HUES48 (cell line): ENCODE data around the gene GRB2.
"Not testable (repeated sequence)": the region's sequence is repeated elsewhere in the genome, so short reads cannot be mapped to it uniquely, and the experiment has no call there.

ENCODE experiments used
- H3K27ac ChIP-seq: one replicate; pipeline ENCODE4 v1.7.0; 2013; ENCODE audit warnings: low read depth, low read length, inconsistent platforms
- H3K27me3 ChIP-seq: 2 replicates; pipeline ENCODE4 v1.6.1; 2013; ENCODE audit warnings: mild to moderate bottlenecking, low read length; ENCODE audit not compliant: control insufficient read depth, insufficient read depth
- H3K36me3 ChIP-seq: 2 replicates; pipeline ENCODE4 v1.6.1; 2013; ENCODE audit warnings: low read length; ENCODE audit not compliant: control insufficient read depth, insufficient read depth
- H3K4me1 ChIP-seq: 2 replicates; pipeline ENCODE4 v1.6.1; 2013; ENCODE audit warnings: mild to moderate bottlenecking, low read length; ENCODE audit not compliant: control insufficient read depth, insufficient read depth
- H3K4me3 ChIP-seq: 2 replicates; pipeline ENCODE4 v1.5.1; 2013; ENCODE audit warnings: mild to moderate bottlenecking, low read depth, low read length
- H3K9ac ChIP-seq: 2 replicates; pipeline ENCODE4 v1.6.1; 2013; ENCODE audit warnings: mild to moderate bottlenecking, low read depth, low read length, moderate library complexity
- H3K9me3 ChIP-seq: 2 replicates; pipeline ENCODE4 v1.6.1; 2013; ENCODE audit warnings: low read length; ENCODE audit not compliant: control insufficient read depth, insufficient read depth

The GRB2 gene

DNA sequence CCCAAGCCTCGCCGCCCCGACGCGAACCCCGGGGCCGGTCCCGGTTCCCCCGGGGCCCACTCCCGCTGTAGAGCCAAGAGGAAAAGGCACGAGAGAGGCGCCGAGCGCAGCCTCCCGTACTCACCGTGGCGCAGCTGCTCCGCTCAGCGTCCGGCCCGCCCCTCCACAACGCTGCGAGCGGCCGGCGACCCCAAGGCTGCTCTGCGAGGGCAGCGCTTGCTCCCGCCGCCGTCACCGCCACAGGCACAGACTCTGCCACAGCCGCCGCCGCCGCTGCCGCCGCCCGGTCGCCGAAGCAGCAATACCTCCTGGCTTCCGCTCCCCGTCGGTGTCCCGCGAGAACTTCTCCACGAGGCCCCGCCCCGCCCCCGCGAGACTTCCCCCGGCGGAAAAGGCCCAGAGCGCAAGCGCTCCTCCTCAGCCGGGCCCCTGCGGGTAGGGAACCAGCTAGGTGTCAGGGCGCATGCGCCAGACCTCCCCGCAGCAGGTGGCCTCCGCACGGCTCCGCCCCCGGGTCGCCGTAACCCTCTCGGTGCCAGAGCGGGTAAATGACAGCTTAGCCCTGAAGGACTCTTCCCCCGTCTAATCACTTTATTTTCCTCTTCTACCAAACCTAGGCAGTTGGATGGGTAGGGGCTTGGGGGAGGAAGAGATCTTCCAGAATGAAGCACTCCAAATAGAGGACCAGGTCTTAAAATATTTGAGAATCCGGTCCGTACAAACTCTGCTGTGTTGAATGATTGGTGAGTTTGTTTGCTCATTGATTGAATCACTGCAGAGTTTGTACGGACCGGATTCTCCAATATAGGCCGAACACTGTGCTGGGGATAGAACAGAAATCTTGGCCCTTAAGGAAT, at the start of gene GRB2:
Gene GRB2 (minus strand): TSS at position 314 of the 857 bp plus-strand sequence. CDS start 12,050 bp downstream, outside the sequence.
- Histone ChIP-seq H3K27ac (peak within 1 kb of the TSS; percentile 81), H3K36me3 (no peaks in the 10 kb centered on the region), H3K27me3 (no peaks in the 10 kb centered on the region), H3K9me3 (no peaks in the 10 kb centered on the region), H3K9ac (peak within 1 kb of the TSS; percentile 82), H3K4me3 (peak within 1 kb of the TSS; percentile 93), H3K4me1 (peaks cover 10% of the 10 kb centered on the region; the same call in 1 of the 2 replicates)

- H3K9ac ChIP-seq, H3K4me3 ChIP-seq, H3K27me3 ChIP-seq, H3K27ac ChIP-seq, H3K36me3 ChIP-seq, H3K9me3 ChIP-seq: not testable (repeated sequence)
- peaks cover 15% of the 10 kb centered on the region for H3K4me1 ChIP-seq
Measured at GRCh38 chr17:75454672-75455071, 49.2 kb upstream of the GRB2 start.

- H3K9ac ChIP-seq: no peak overlapping the region
Measured at GRCh38 chr17:75454193-75454592, 48.7 kb upstream of the GRB2 start.

GRCh38 chr17:75450270-75450669, 44.8 kb upstream of the GRB2 start:
- Histone ChIP-seq H3K36me3 (no peaks in the 10 kb centered on the region), H3K9me3 (no peaks in the 10 kb centered on the region), H3K27ac (no peak overlapping the region), H3K9ac (no peak overlapping the region), H3K4me1 (no peaks in the 10 kb centered on the region), H3K4me3 (no peak overlapping the region), H3K27me3 (no peaks in the 10 kb centered on the region)

More at GRCh38 chr17:75454193-75454592, 48.7 kb upstream of the GRB2 start:
- H3K4me1 ChIP-seq: peaks cover 15% of the 10 kb centered on the region
- no peak overlapping the region for H3K27ac ChIP-seq
- H3K9me3 ChIP-seq: no peaks in the 10 kb centered on the region
- no peaks in the 10 kb centered on the region for H3K27me3 ChIP-seq
- no peaks in the 10 kb centered on the region for H3K36me3 ChIP-seq
- no peak overlapping the region for H3K4me3 ChIP-seq

GRCh38 chr17:75447951-75448856, 42.7 kb upstream of the GRB2 start:
- Histone ChIP-seq H3K27me3 (no peaks in the 10 kb centered on the region), H3K9ac (no peak overlapping the region), H3K9me3 (no peaks in the 10 kb centered on the region), H3K36me3 (no peaks in the 10 kb centered on the region), H3K4me1 (no peaks in the 10 kb centered on the region), H3K4me3 (no peak overlapping the region), H3K27ac (no peak overlapping the region)

GRCh38 chr17:75445896-75446295, 40.4 kb upstream of the GRB2 start:
- not testable (repeated sequence) for H3K9me3 ChIP-seq, H3K9ac ChIP-seq, H3K4me1 ChIP-seq

DNA sequence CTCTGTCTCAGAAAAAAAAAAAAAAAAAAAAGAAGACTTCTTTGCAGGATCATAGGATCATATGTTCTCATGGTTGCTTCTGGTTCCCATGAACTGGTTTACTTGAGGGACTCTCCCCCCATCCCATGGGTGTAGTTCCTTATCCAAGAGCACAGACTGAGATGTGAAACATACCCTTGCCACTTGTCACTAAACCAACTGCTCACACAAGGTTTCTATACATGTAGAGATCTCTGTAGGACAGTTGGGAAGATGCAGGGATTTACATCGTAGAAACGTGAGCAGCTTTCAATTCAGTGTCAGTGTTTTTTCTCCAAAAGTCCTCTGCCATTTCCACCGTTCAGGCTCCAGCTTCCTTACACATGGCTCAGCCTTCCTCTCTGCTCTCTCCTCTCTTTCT, 39.8 kb upstream of the GRB2 start:
- no peak overlapping the region for H3K4me3 ChIP-seq
- no peaks in the 10 kb centered on the region for H3K36me3 ChIP-seq
- H3K27ac ChIP-seq: no peak overlapping the region
- H3K4me1 ChIP-seq: no peaks in the 10 kb centered on the region
- no peak overlapping the region for H3K9ac ChIP-seq
- no peaks in the 10 kb centered on the region for H3K27me3 ChIP-seq
- H3K9me3 ChIP-seq: no peaks in the 10 kb centered on the region

More at GRCh38 chr17:75445896-75446295, 40.4 kb upstream of the GRB2 start:
- not testable (repeated sequence) for H3K27me3 ChIP-seq, H3K27ac ChIP-seq, H3K4me3 ChIP-seq, H3K36me3 ChIP-seq

DNA sequence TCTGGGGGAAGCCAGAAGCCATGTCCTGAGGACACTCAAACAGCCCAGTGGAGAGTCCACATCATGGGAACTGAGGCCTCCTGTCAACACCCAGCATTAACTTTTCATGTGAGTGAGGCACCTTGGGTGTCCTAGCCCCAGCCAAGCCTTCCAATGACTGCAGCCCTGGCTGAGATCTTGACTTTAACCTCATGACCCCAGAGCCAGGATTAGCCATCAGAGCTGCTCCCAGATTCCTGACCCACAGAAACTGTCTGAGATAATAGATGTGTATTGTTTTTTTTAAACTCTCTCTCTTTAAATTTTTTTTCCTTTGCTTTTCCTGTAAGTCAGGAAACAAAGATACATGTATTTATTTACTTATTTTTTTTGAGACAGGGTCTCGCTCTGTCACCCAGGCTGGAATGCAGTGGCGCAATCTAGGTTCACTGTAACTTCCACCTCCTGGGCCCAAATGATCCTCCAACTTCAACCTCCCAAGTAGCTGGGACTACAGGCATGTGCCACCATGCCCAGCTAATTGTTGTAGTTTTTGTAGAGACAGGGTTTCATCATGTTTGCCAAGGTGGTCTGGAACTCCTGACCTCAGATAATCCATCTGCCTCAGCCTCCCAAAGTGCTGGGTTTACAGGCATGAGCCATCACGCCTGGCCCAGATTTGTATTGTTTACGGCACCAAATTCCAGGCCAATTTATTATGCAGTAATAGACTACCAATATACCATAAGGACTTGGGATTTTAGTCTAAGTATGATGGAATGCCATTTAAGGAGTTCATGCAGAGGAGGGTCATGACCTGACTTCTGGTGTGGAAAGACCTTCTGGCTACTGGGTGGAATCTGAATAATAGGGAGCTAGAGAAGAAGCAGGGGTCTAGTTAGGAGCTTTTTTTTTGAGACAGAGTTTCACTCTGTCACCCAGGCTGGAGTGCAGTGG, 37.0 kb upstream of the GRB2 start:
- no peaks in the 10 kb centered on the region for H3K9me3 ChIP-seq
- H3K27ac ChIP-seq: no peak overlapping the region
- no peaks in the 10 kb centered on the region for H3K4me1 ChIP-seq
- H3K4me3 ChIP-seq: no peak overlapping the region
- no peaks in the 10 kb centered on the region for H3K27me3 ChIP-seq
- H3K36me3 ChIP-seq: no peaks in the 10 kb centered on the region
- no peak overlapping the region for H3K9ac ChIP-seq

DNA sequence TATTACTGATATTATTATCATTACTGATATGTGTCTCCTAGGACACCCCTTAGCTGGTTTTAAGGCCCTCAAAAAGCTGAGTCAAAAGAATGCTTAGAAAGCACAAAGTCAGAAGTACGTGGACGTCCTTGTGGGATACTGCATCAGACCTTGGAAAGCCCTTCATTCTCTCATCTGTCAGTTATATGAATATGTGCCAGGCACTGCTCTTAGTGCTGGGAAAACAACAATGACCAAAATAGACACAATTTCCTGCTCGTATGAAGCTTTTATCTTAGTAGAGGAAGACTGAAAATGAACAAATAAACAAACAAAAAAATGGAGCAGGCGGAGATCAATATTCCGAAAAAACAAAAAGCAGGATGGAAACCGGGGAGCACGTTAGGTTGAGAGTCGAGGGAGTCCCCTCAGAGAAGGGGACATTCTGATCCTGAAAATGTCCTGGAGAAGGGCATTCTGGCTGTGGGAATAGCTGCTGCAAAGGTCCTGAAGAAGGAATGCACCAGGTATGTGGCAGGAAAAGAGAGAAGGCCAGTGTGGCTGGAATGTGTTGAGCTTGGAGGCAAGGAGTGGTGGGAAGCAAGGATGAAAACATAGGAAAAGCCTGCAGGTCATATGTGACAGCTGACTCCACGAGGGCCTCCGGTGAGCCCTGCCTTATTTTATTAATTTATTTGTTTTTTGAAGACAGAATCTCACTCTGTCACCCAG, 35.4 kb upstream of the GRB2 start:
- Histone ChIP-seq H3K4me1 (no peaks in the 10 kb centered on the region), H3K36me3 (no peaks in the 10 kb centered on the region), H3K9ac (no peak overlapping the region), H3K27ac (no peak overlapping the region), H3K9me3 (no peaks in the 10 kb centered on the region), H3K27me3 (no peaks in the 10 kb centered on the region), H3K4me3 (no peak overlapping the region)

DNA sequence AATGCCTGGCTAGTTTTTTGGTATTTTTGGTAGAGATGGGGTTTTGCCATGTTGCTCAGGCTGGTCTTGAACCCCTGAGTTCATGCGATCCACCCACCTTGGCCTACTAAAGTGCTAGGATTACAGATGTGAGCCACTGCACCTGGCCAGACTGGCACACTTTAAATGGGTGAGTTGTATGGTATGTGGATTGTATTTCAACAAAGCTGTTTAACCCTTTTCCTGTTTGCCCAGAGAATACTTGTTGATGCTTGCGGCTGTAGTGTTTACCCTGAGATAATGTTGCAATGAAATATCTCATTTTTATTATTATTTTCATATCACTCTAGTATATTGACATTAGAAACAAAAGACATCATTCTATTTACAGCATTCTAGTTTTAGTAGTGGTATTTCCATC, 33.8 kb upstream of the GRB2 start:
- Histone ChIP-seq H3K4me3 (no peak overlapping the region), H3K27ac (no peak overlapping the region), H3K4me1 (no peaks in the 10 kb centered on the region), H3K36me3 (no peaks in the 10 kb centered on the region), H3K9ac (no peak overlapping the region), H3K9me3 (no peaks in the 10 kb centered on the region), H3K27me3 (no peaks in the 10 kb centered on the region)
